Mesothelial cell of epicardium (in vitro differentiated cells): ENCODE results near the gene FLOT1. TPM values are rescaled to one million over a fixed set of nuclear protein-coding genes. Genes with fewer than 3 reads are reported as not detected.

Source experiments
- DNase-seq, 2 experiments: peaks; one replicate each; pipeline ENCODE4 v3.0.0; 2021; ENCODE audit warnings: low spot score in 2 of 2; ENCODE audit not compliant: unreplicated experiment in 2 of 2
- H3K27ac Mint-ChIP-seq: 2 replicates; pipeline ENCODE4 v1.8.0; 2021; ENCODE audit warnings: mixed read lengths
- H3K27me3 Mint-ChIP-seq: 2 replicates; pipeline ENCODE4 v1.8.0; 2021; ENCODE audit warnings: low read depth, mixed read lengths
- H3K36me3 Mint-ChIP-seq: 2 replicates; pipeline ENCODE4 v1.8.0; 2021; ENCODE audit warnings: mixed read lengths
- H3K4me1 Mint-ChIP-seq: 2 replicates; pipeline ENCODE4 v1.8.0; 2021; ENCODE audit warnings: mixed read lengths
- H3K4me3 Mint-ChIP-seq: 2 replicates; pipeline ENCODE4 v1.8.0; 2021; ENCODE audit warnings: mild to moderate bottlenecking, moderate library complexity, mixed read lengths
- H3K9me3 Mint-ChIP-seq: 2 replicates; pipeline ENCODE4 v1.8.0; 2021; ENCODE audit warnings: mixed read lengths
- CTCF ChIP-seq: fragments of 200-600 bp; sonication (generic); IDR thresholded peaks from one replicate; pipeline ENCODE4 v1.5.0; 2021; ENCODE audit warnings: antibody characterized with exemption; ENCODE audit not compliant: unreplicated experiment
- total RNA-seq: library from RNA; stranded (reverse); gene quantifications from 3 replicates; pipeline ENCODE4 v1.2.1, GENCODE V29; 2021

Gene FLOT1
- total RNA-seq, 1 donor from 2014 or later: 101 TPM

DNA sequence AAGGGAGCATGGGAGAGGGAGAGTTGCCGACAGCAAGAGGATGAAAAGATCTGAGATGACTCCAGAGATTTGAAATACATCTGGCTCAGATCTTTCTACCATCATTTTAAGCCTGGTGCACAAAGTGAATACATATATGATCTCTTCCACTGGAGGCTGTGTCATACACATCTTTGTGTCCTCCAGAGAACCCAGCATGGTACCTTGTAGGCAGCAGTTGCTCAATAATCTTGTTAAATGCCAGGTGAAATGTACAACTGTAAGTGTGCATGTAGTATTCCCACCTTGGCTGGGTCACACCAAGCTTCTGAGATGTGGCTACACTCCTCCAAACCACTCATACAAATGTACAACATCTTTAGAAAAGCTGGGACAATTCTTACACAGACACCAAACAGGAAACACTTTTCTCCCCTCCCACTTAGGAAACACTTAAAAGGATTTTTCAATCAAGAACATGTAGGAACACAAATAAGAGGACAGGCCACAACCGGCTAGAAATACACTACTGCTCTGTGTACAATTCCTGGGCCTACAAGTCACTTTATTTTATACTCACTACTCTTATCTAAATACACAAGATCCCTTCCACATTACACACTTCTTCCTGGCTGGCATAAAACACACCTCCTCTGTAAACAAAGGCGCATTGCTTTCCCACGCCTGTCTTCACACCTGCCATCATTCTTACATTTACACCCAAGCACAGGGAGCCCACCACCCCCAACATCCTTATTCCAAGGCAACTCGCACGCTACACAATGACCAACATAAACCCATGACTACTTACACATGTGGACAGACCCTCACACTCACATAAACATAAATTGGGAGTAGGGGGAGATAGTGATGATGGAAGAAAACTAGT, 5.6 kb upstream of the FLOT1 start:
- no peaks in the 10 kb centered on the region for H3K9me3 Mint-ChIP-seq
- H3K36me3 Mint-ChIP-seq: no peaks in the 10 kb centered on the region
- H3K4me3 Mint-ChIP-seq: no peak overlapping the region
- H3K27ac Mint-ChIP-seq: peak overlapping the region; percentile 10
- H3K27me3 Mint-ChIP-seq: no peaks in the 10 kb centered on the region
- H3K4me1 Mint-ChIP-seq: peaks cover 51% of the 10 kb centered on the region
- no peak for TF ChIP-seq CTCF
- DNase-seq: no peak

DNA sequence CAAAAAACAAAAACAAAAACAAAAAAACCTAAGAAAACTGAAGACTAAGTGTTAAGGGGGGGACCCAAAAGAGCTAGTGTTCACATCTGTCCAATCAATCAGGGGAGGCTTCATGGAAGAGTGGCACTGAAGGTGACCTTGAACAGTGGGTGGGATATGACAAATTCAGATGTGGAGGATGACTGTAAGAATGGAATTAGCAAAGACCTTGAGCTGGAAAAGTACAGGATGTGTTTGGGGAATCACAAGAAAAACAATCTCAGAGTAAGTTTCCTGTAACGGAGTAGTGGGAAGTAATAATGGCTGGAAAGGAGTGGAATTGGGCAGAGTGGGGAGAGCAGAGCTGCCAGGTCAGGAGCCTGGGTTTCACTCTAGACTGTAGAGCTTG, 4.8 kb upstream of the FLOT1 start:
- H3K4me3 Mint-ChIP-seq: no peak overlapping the region
- H3K4me1 Mint-ChIP-seq: peaks cover 43% of the 10 kb centered on the region

GRCh38 chr6:30744054-30744805, 1.7 kb upstream of the FLOT1 start, which contains the start of gene IER3:
TSS of gene IER3 (minus strand) at chr6:30744547. CDS start at chr6:30744518, 29 bp downstream.
- TF ChIP-seq CTCF: peak; percentile 58
- no peaks in the 10 kb centered on the region for H3K27me3 Mint-ChIP-seq
- H3K4me1 Mint-ChIP-seq: peaks cover 42% of the 10 kb centered on the region
- no peaks in the 10 kb centered on the region for H3K9me3 Mint-ChIP-seq
- H3K27ac Mint-ChIP-seq: peak within 1 kb of the TSS; percentile 95
- peaks cover 11% of the 10 kb centered on the region for H3K36me3 Mint-ChIP-seq
- H3K4me3 Mint-ChIP-seq: peak within 1 kb of the TSS; percentile 97
- DNase-seq: peak; percentile 53 to 82

More for the DNA sequence above, 4.8 kb upstream of the FLOT1 start:
- Mint-ChIP-seq H3K36me3 (no peaks in the 10 kb centered on the region), H3K27ac (peak overlapping the region; percentile 7), H3K27me3 (no peaks in the 10 kb centered on the region), H3K9me3 (no peaks in the 10 kb centered on the region)
- no peak for DNase-seq
- TF ChIP-seq CTCF: no peak

GRCh38 chr6:30743099-30744053, 889 bp upstream of the FLOT1 start:
- Mint-ChIP-seq H3K27ac (peak overlapping the region; percentile 95), H3K36me3 (peaks cover 18% of the 10 kb centered on the region), H3K9me3 (no peaks in the 10 kb centered on the region), H3K4me3 (peak overlapping the region; percentile 97), H3K27me3 (no peaks in the 10 kb centered on the region), H3K4me1 (peaks cover 39% of the 10 kb centered on the region)
- peak in 1 of 2 experiments; percentile 54 for DNase-seq
- no peak for TF ChIP-seq CTCF

DNA sequence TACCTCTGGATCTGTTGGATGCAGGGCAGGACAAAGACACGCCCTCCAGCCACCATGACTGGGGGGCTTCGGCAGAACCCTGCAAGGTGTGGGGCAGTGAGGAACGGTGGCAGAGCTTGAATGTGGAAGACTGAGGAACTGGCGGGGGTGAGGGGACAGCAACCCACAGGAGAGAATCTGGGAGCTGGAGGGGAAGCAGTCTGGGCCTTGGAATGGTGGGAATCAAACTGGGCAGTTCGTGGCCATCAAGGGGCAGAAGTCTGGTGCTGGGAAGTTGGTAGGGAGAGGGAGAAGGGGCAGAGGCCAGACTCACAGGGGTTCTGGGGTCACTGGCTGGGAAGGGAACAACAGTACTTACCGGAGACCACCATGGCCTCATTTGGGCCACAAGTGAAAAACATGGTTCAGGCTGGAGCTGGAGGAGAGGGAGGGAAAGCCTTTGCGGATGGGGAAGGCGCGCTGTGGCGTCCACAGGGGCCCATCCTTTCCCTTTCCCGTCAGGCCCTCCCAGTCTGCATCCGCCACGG, 635 bp downstream of the FLOT1 start:
- Mint-ChIP-seq H3K27me3 (no peaks in the 10 kb centered on the region), H3K4me1 (peaks cover 39% of the 10 kb centered on the region), H3K27ac (peak overlapping the region; percentile 95), H3K36me3 (peaks cover 27% of the 10 kb centered on the region), H3K9me3 (no peaks in the 10 kb centered on the region), H3K4me3 (peak overlapping the region; percentile 97)
- no peak for TF ChIP-seq CTCF
- no peak for DNase-seq
